HCT116 (cell line): ENCODE measurements around the gene ANKDD1A.

Experiments used
- CEBPB ChIP-seq: IDR thresholded peaks from 2 replicates; pipeline ENCODE4 v1.6.1; 2012; ENCODE audit warnings: low read depth
- CTCF ChIP-seq, 3 experiments: fragments of 200-600 bp in 1 of 3; sonication (generic) in 1 of 3; IDR thresholded peaks in 2 of 3; conservative IDR thresholded peaks in 1 of 3; 2 replicates each; pipeline ENCODE4 v1.5.1; 2012 to 2017; ENCODE audit warnings: low read depth in 2 of 3, low read length in 2 of 3, antibody characterized with exemption in 1 of 3, borderline replicate concordance in 1 of 3, control low read depth in 1 of 3, mild to moderate bottlenecking in 1 of 3, mixed read lengths in 1 of 3, mixed run types in 1 of 3, moderate library complexity in 1 of 3; ENCODE audit not compliant: insufficient read depth in 1 of 3
- EZH2 ChIP-seq: fragments of 200-600 bp; sonication (generic); IDR thresholded peaks from 2 replicates; pipeline ENCODE4 v1.6.1; 2017; ENCODE audit warnings: antibody characterized with exemption, mixed run types
- MAX ChIP-seq: IDR thresholded peaks from 2 replicates; pipeline ENCODE4 v1.6.1; 2012
- POLR2A ChIP-seq: IDR thresholded peaks from 2 replicates; pipeline ENCODE4 v1.7.0; 2011; ENCODE audit warnings: borderline replicate concordance; ENCODE audit not compliant: insufficient read depth, insufficient read length; ENCODE audit errors: extremely low read depth
- POLR2AphosphoS5 ChIP-seq: IDR thresholded peaks from 2 replicates; pipeline ENCODE4 v1.6.1; 2011; ENCODE audit warnings: mild to moderate bottlenecking, low read depth, low read length, moderate library complexity
- ZNF274 ChIP-seq: fragments of 200-500 bp; sonication (Bioruptor generic); IDR thresholded peaks from 2 replicates; pipeline ENCODE4 v1.6.1; 2014; ENCODE audit warnings: mild to moderate bottlenecking, low read depth, low read length, inconsistent platforms

- no peak for TF ChIP-seq EZH2
- peak; percentile 82 for TF ChIP-seq POLR2AphosphoS5
- TF ChIP-seq ZNF274 = no peak
- TF ChIP-seq CTCF (IDR thresholded peaks at IDR 0.05 in 2 of 3, conservative IDR thresholded peaks at IDR 0.05 in 1 of 3; ENCODE audit: borderline replicate concordance in 1 of 3, insufficient read depth in 1 of 3, low read depth in 2 of 3, low read length in 2 of 3) = no peak
- TF ChIP-seq MAX = no peak; the same call in 1 of the 2 replicates
- no peak for TF ChIP-seq CEBPB
- peak; percentile 82 for TF ChIP-seq POLR2A
Measured at GRCh38 chr15:64989416-64990167, 77.9 kb downstream of the ANKDD1A start, which contains the start of gene SPG21.
